Mucosa of stomach (tissue), 1 donor: Measurements from ENCODE around the gene HINFP.
A peak's percentile ranks its signal among the peaks of the same experiment; 100 is the strongest.
"Not testable (repeated sequence)": the region's sequence is repeated elsewhere in the genome, so short reads cannot be mapped to it uniquely, and the experiment has no call there.

Source experiments
- H3K27me3 ChIP-seq: one replicate; pipeline ENCODE4 v1.7.0; 2013; ENCODE audit warnings: mild to moderate bottlenecking, low read length; ENCODE audit not compliant: control insufficient read depth, insufficient read depth
- H3K36me3 ChIP-seq: one replicate; pipeline ENCODE4 v1.7.0; 2013; ENCODE audit warnings: low read length; ENCODE audit not compliant: control insufficient read depth, insufficient read depth
- H3K4me1 ChIP-seq: one replicate; pipeline ENCODE4 v1.7.0; 2013; ENCODE audit warnings: mild to moderate bottlenecking, low read length; ENCODE audit not compliant: control insufficient read depth, insufficient read depth
- H3K4me3 ChIP-seq: one replicate; pipeline ENCODE4 v1.7.0; 2013; ENCODE audit warnings: low read length
- H3K9ac ChIP-seq: one replicate; pipeline ENCODE4 v1.7.0; 2013; ENCODE audit warnings: mild to moderate bottlenecking, low read length, moderate library complexity
- H3K9me3 ChIP-seq: one replicate; pipeline ENCODE4 v1.7.0; 2013; ENCODE audit warnings: mild to moderate bottlenecking, low read length, moderate library complexity; ENCODE audit not compliant: control insufficient read depth
- donor health status: Pancreatic carcinoma.

Gene HINFP

DNA sequence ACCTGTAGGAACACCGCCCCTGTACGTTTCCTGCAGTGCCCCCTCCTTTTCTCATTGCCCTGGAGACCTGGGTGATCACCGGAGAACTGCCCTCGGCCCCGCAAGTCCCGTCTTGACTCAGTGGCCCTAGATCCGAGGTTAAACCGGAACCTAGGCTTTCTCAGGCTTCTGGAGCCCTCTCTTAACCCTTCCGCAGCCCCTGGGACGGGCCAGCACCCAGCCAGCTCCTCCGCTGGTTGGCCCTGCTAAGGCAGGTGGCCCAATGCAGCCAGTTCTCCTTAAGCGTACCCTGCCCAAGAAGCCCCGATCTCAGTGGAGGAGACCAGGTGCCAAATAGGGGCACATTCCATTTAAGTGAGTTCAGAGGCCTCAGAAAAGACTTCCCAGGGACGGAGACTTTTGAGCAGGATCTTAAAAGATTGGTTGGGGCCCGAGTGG is 47.9 kb downstream of the HINFP start:
- Histone ChIP-seq H3K4me1 (peaks cover 15% of the 10 kb centered on the region), H3K27me3 (no peaks in the 10 kb centered on the region), H3K4me3 (peak overlapping the region; percentile 84), H3K9ac (peak overlapping the region; percentile 96), H3K9me3 (no peaks in the 10 kb centered on the region), H3K36me3 (no peaks in the 10 kb centered on the region)

- Histone ChIP-seq H3K36me3 (no peaks in the 10 kb centered on the region), H3K4me1 (peaks cover 15% of the 10 kb centered on the region), H3K9ac (no peak overlapping the region), H3K4me3 (no peak overlapping the region), H3K27me3 (no peaks in the 10 kb centered on the region), H3K9me3 (no peaks in the 10 kb centered on the region)
These were observed 51.1 kb downstream of the HINFP start for GRCh38 chr11:119172513-119172912.

- H3K36me3 ChIP-seq, result no peaks in the 10 kb centered on the region
- H3K4me1 ChIP-seq, result peaks cover 7% of the 10 kb centered on the region
- H3K9ac ChIP-seq, result no peak overlapping the region
- no peaks in the 10 kb centered on the region for H3K27me3 ChIP-seq
- H3K4me3 ChIP-seq, result no peak overlapping the region
- H3K9me3 ChIP-seq, result no peaks in the 10 kb centered on the region
These were observed 52.1 kb downstream of the HINFP start for GRCh38 chr11:119173453-119173852.

DNA sequence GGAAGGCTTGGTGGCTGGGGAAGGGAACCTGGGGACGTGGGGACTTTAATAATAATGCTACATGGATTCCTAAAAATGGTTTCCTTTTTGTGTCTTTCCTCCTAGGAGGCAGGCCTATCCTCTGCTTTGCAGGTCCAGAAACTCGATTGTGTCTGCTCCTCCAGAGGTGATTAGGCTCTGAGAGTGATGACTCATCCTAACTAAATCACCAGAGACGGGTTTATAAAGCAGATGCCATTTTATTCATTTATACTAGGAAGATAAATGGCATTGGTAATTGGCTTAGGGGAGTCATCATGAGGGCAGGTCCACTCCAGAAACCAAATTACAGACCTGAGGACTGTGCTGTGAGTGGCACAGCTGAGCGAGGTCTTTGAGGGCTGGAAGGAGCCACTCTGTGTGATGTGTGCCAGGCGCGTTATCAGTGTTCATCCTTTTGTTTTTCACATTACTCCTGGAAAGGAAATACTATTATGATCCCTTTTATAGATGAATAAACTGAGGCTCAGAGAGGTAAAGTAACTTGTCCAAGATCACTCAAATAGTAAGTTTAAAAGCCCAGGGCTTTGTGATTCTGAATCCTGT is 54.2 kb downstream of the HINFP start:
- peaks cover 5% of the 10 kb centered on the region for H3K36me3 ChIP-seq
- H3K9ac ChIP-seq, result no peak overlapping the region

GRCh38 chr11:119178166-119178680 is 56.8 kb downstream of the HINFP start:
- H3K9me3 ChIP-seq, result no peaks in the 10 kb centered on the region
- H3K4me1 ChIP-seq, result no peaks in the 10 kb centered on the region
- H3K9ac ChIP-seq, result no peak overlapping the region
- H3K27me3 ChIP-seq, result no peaks in the 10 kb centered on the region
- H3K36me3 ChIP-seq, result peaks cover 5% of the 10 kb centered on the region
- H3K4me3 ChIP-seq, result no peak overlapping the region

More for the DNA sequence above, 54.2 kb downstream of the HINFP start:
- H3K9me3 ChIP-seq, result no peaks in the 10 kb centered on the region
- H3K4me1 ChIP-seq, result no peaks in the 10 kb centered on the region
- H3K27me3 ChIP-seq, result no peaks in the 10 kb centered on the region
- no peak overlapping the region for H3K4me3 ChIP-seq

DNA sequence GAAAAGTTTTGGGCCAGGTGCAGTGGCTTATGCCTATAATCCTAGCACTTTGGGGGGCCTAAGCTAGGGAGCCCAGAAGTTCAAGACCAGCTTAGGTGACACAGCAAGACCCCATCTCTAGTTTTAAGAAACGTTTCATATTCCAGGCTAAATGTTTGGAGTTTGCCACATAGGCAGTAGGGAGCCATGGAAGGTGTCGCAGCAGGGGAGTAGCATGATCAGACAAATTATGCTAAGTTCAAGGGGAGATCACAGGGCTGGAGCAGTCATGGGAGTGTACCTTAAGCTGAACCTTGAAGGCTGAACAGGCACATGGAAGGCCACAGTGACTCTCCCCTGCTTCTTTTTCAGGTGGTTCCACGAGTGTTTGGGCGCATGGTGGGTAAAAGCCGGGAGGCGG is 58.0 kb downstream of the HINFP start:
- peaks cover 5% of the 10 kb centered on the region for H3K36me3 ChIP-seq
- H3K27me3 ChIP-seq, result no peaks in the 10 kb centered on the region

DNA sequence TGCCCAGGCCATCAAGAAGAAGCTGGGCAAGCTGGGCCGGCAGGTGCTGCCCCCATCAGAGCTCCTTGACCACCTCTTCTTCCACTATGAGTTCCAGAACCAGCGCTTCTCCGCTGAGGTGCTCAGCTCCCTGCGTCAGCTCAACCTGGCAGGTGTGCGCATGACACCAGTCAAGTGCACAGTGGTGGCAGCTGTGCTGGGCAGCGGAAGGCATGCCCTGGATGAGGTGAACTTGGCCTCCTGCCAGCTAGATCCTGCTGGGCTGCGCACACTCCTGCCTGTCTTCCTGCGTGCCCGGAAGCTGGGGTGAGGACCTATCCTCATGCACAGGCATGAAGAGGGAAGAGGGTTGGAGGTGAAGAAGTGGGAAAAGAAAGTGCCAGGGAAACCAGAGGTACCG is 58.6 kb downstream of the HINFP start:
- Histone ChIP-seq H3K36me3 (peaks cover 5% of the 10 kb centered on the region), H3K4me3 (no peak overlapping the region), H3K9ac (no peak overlapping the region), H3K4me1 (no peaks in the 10 kb centered on the region), H3K27me3 (no peaks in the 10 kb centered on the region), H3K9me3 (no peaks in the 10 kb centered on the region)

More for the DNA sequence above, 58.0 kb downstream of the HINFP start:
- Histone ChIP-seq H3K4me3 (no peak overlapping the region), H3K9ac (no peak overlapping the region), H3K9me3 (no peaks in the 10 kb centered on the region), H3K4me1 (no peaks in the 10 kb centered on the region)

DNA sequence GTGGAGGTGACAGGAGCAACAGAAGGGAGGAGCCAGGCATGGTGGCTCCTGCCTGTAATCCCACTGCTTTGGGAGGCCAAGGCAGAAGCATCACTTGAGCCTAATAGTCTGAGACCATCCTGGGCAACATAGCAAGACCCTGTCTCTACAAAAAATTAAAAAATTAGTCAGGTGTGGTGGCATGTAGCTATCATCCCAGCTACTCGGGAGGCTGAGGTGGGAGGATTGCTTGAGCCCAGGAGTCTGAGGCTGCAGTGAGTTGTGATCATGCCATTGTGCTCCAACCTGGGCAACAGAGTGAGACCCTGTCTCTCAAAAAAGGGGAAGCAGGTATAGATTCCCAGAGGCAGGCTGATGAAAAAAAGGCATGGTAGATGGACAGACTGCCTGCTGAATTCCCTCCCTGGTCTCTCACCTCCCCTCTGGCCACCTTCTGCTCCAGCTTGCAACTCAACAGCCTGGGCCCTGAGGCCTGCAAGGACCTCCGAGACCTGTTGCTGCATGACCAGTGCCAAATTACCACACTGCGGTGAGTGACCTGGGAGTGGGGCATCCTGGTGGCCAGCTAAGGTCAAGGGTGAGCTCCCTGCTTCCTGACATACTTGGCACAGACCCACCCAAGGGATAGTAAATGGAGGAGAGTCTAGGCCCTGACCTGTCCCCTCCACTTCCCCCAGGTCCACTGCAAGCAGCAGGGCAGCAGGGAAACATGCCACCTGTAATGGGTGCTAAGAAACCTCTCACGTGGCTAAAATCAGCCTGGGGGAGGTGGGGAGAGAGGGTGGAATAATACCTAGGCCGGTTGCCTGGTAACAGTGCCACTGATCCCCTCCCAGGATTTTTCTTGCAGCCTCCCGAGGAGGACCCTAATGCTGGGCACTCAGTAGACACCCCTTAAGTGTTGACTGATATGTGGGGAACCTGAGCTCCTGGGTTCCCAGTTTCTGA is 59.6 kb downstream of the HINFP start:
- H3K36me3 ChIP-seq, result peaks cover 5% of the 10 kb centered on the region
- H3K4me3 ChIP-seq, result no peak overlapping the region
- H3K9ac ChIP-seq, result no peak overlapping the region
- no peaks in the 10 kb centered on the region for H3K27me3 ChIP-seq
- no peaks in the 10 kb centered on the region for H3K9me3 ChIP-seq
- H3K4me1 ChIP-seq, result peaks cover 8% of the 10 kb centered on the region

DNA sequence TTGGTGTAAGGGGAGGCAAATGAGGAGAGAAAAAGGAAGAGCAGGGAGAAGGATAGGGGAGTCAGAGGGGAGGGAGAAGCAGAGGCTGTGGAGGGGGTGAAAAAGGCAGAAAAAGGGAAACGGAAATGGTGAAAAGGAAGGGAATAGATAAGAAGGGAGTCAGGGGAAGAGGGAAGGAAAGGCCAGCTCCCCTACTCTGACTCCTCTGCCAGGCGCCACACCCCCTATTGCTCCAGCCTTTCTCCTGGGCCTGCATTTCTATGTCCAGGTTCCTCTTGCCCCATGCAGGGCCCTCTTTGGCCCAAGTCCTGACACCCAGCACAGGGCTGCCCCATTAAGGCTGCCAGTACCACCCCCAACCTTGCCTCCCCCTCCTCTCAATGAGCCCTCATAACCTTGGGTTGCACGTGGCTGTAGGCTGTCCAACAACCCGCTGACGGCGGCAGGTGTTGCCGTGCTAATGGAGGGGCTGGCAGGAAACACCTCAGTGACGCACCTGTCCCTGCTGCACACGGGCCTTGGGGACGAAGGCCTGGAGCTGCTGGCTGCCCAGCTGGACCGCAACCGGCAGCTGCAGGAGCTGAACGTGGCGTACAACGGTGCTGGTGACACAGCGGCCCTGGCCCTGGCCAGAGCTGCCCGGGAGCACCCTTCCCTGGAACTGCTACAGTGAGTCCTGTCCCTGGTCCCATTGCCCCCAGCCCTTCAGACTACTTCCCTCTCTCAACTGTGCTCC is 60.5 kb downstream of the HINFP start:
- Histone ChIP-seq H3K9me3 (no peaks in the 10 kb centered on the region), H3K4me1 (peaks cover 16% of the 10 kb centered on the region), H3K36me3 (peaks cover 5% of the 10 kb centered on the region), H3K27me3 (no peaks in the 10 kb centered on the region), H3K4me3 (no peak overlapping the region), H3K9ac (no peak overlapping the region)

DNA sequence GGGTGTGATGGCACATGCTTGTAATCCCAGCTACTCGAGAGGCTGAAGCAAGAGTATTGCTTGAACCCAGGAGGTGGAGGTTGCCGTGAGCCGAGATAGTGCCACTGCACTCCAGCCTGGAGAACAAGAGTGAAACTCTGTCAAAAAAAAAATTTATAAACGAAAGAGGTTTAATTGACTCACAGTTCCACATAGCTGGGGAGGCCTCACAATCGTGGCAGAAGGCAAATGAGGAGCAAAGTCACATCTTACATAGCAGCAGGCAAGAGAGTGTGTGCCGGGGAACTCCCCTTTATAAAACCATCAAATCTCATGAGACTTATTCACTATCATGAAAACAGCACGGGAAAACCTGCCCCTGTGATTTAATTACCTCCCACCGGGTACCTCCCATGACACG is 63.0 kb downstream of the HINFP start:
- not testable (repeated sequence) for H3K9me3 ChIP-seq, H3K4me3 ChIP-seq

More for the DNA sequence above, 63.0 kb downstream of the HINFP start:
- not testable (repeated sequence) for H3K36me3 ChIP-seq, H3K27me3 ChIP-seq, H3K9ac ChIP-seq
- H3K4me1 ChIP-seq, result peaks cover 33% of the 10 kb centered on the region
